Activated CD8-positive, alpha-beta memory T cell treated with anti-CD3 and anti-CD28 coated beads for 48 hours (primary cell): ENCODE results near the gene OR52I2.

Experiments used
- DNase-seq, 3 experiments: peaks; one replicate each; pipeline ENCODE4 v3.0.0-alpha.2; 2020; ENCODE audit warnings: low read depth in 2 of 3, low spot score in 2 of 3

Gene OR52I2

GRCh38 chr11:4581443-4581842, at the start of gene OR52I2:
TSS of gene OR52I2 (plus strand) at chr11:4581743.
- DNase-seq, result no peak

- DNase-seq, result peak in 2 of 3 experiments; percentile 1 to 4
These were observed 41.8 kb upstream of the OR52I2 start for GRCh38 chr11:4539603-4540219.

GRCh38 chr11:4541071-4541470, 40.5 kb upstream of the OR52I2 start:
- DNase-seq, result no peak

- DNase-seq, result no peak
These were observed 38.0 kb upstream of the OR52I2 start for GRCh38 chr11:4543561-4543960.

GRCh38 chr11:4544891-4545290, 36.7 kb upstream of the OR52I2 start, which contains the start of gene OR52M1:
TSS of gene OR52M1 (plus strand) at chr11:4545191. CDS start at chr11:4545191, 0 bp downstream.
- DNase-seq, result no peak

- no peak for DNase-seq
These were observed 34.7 kb upstream of the OR52I2 start for GRCh38 chr11:4546878-4547277.

- no peak for DNase-seq
These were observed 34.1 kb upstream of the OR52I2 start for GRCh38 chr11:4547416-4547815.

GRCh38 chr11:4551346-4551979, 30.1 kb upstream of the OR52I2 start:
- DNase-seq, result no peak

- no peak for DNase-seq
These were observed 21.8 kb upstream of the OR52I2 start for GRCh38 chr11:4559527-4560440.

- no peak for DNase-seq
These were observed 21.1 kb upstream of the OR52I2 start for GRCh38 chr11:4560467-4560866.

GRCh38 chr11:4565371-4565770, 16.2 kb upstream of the OR52I2 start:
- DNase-seq, result no peak

GRCh38 chr11:4569075-4569474, 12.5 kb upstream of the OR52I2 start:
- no peak for DNase-seq

GRCh38 chr11:4576880-4577279, 4.7 kb upstream of the OR52I2 start:
- DNase-seq, result no peak

GRCh38 chr11:4577761-4578160, 3.8 kb upstream of the OR52I2 start:
- no peak for DNase-seq

GRCh38 chr11:4578624-4579023, 2.9 kb upstream of the OR52I2 start:
- no peak for DNase-seq

- DNase-seq, result no peak
These were observed 1.4 kb upstream of the OR52I2 start for GRCh38 chr11:4580124-4580523.

- DNase-seq, result no peak
These were observed 7.5 kb downstream of the OR52I2 start for GRCh38 chr11:4589017-4589416.

GRCh38 chr11:4593739-4594138, 12.2 kb downstream of the OR52I2 start, which contains the start of gene OR52I1:
TSS of gene OR52I1 (plus strand) at chr11:4594039. CDS start at chr11:4594039, 0 bp downstream.
- DNase-seq, result no peak

GRCh38 chr11:4605057-4605456, 23.5 kb downstream of the OR52I2 start:
- no peak for DNase-seq

GRCh38 chr11:4606231-4607015, 24.9 kb downstream of the OR52I2 start:
- no peak for DNase-seq

GRCh38 chr11:4607096-4607495, 25.6 kb downstream of the OR52I2 start:
- DNase-seq, result no peak
